Lower lobe of right lung (tissue), 2 donors: ENCODE measurements around the gene ST6GALNAC4. TPM values are rescaled to one million over a fixed set of nuclear protein-coding genes. Genes with fewer than 3 reads are reported as not detected.

Source experiments
- ATAC-seq, 2 donors: fragments of 200-7000 bp; cut with Tn5 transposase; one replicate each; pipeline ENCODE4 v1.9.1; 2020 to 2022; ENCODE audit warnings: mild to moderate bottlenecking in 2 of 2, moderate library complexity in 2 of 2
- DNase-seq: peaks from one replicate; pipeline ENCODE4 v3.0.0-alpha.2; 2020
- H3K27ac ChIP-seq: fragments of 200-600 bp; one replicate; pipeline ENCODE4 v1.8.0; 2022
- H3K27me3 ChIP-seq: fragments of 200-600 bp; one replicate; pipeline ENCODE4 v1.8.0; 2022; ENCODE audit warnings: low read depth
- H3K36me3 ChIP-seq: fragments of 200-600 bp; one replicate; pipeline ENCODE4 v1.8.0; 2022; ENCODE audit warnings: mild to moderate bottlenecking
- H3K4me1 ChIP-seq: fragments of 200-600 bp; one replicate; pipeline ENCODE4 v1.8.0; 2022
- H3K4me3 ChIP-seq: fragments of 200-600 bp; one replicate; pipeline ENCODE4 v1.8.0; 2022; ENCODE audit warnings: mild to moderate bottlenecking
- H3K9me3 ChIP-seq: fragments of 200-600 bp; one replicate; pipeline ENCODE4 v1.8.0; 2022
- intact Hi-C: fragments of 100-400 bp; cut with DNase I; formaldehyde crosslinking; loops from one replicate; pipeline ENCODE4 v1.11.0; 2022
- total RNA-seq: library from RNA; stranded (reverse); fragmentation: NEBNext Ultra II Directional; extraction: Animal tissue kit (Norgen Biotek cat#: 25700); gene quantifications from one replicate; pipeline ENCODE4 v1.2.1, GENCODE V29; 2021
- TF ChIP-seq, protein P1 (sequence below): fragments of 200-600 bp; IDR thresholded peaks from one replicate; pipeline ENCODE4 v1.8.0; 2022; ENCODE audit warnings: antibody characterized with exemption, mild to moderate bottlenecking
- donor health status: DM: no; HTN: yes; CAD: no; lungs with severe emphysema.

Gene ST6GALNAC4
- total RNA-seq, 1 donor from 2014 or later: 45.6 TPM

DNA sequence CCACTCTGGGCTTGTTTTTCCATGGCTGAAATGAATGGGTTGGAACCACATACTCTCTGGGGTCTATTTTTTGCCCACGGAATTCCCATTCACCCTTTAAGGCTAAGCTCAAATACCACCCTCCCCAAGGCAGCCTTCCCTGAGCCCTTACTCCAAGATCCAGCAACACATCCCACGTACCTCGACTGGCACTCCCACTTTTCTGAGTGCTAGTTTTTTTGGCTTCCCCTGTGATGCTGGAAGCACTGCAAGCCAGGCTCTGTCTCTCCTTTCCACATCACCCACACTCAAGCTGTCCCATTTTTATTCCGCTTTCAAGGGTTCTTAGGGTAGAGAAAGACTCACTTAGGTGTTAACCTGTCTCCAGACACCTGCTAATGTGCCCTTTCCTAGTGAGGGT, 23.4 kb downstream of the ST6GALNAC4 start:
- Histone ChIP-seq H3K9me3 (no peaks in the 10 kb centered on the region), H3K4me1 (peaks cover 22% of the 10 kb centered on the region), H3K36me3 (peaks cover 77% of the 10 kb centered on the region), H3K4me3 (no peak overlapping the region), H3K27me3 (no peaks in the 10 kb centered on the region), H3K27ac (no peak overlapping the region)
- TF ChIP-seq, protein P1, sequence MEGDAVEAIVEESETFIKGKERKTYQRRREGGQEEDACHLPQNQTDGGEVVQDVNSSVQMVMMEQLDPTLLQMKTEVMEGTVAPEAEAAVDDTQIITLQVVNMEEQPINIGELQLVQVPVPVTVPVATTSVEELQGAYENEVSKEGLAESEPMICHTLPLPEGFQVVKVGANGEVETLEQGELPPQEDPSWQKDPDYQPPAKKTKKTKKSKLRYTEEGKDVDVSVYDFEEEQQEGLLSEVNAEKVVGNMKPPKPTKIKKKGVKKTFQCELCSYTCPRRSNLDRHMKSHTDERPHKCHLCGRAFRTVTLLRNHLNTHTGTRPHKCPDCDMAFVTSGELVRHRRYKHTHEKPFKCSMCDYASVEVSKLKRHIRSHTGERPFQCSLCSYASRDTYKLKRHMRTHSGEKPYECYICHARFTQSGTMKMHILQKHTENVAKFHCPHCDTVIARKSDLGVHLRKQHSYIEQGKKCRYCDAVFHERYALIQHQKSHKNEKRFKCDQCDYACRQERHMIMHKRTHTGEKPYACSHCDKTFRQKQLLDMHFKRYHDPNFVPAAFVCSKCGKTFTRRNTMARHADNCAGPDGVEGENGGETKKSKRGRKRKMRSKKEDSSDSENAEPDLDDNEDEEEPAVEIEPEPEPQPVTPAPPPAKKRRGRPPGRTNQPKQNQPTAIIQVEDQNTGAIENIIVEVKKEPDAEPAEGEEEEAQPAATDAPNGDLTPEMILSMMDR: no peak
- DNase-seq (no peak), ATAC-seq (no peak)
- intact Hi-C loops: no loop called here

DNA sequence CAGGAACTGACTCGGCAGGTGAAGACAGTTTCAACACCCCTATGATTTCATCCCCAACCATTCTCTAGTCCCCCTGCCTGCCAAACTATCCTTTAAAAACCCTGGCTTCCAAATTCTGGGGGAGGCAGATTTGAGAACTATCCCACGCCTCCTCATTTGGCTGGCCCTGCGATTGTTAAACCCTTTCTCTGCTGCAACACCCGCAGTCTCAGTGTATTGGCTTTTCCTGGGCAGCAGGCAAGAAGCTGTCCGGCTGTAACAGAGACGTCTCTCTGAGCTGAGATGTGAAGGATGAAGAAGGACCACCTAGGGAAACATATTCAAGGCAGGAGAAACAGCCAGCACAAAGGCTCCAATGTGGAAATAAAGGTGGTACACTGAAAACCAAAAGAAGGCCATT, 24.0 kb downstream of the ST6GALNAC4 start:
- H3K27ac ChIP-seq: no peak overlapping the region
- TF ChIP-seq, protein P1: no peak
- intact Hi-C loops: no loop called here

DNA sequence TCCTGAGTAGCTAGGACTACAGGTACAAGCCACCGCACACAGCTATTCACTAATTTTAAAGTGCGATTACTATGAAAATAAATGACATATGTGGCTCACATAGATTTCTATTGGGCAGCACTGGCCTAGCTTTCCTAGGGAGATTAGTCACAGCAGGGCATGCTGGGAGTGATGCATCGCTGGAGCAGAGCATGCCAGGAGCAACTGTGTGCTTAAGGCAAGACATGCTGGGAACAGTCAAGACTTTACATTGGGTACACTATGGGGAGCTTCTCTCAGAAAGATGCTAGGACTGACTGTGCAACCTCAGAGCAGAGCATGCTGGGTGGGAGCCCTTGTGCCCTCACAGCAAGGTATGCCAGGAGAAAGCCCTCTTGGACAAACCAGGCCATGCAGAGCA, 26.8 kb downstream of the ST6GALNAC4 start:
- ATAC-seq (no peak), DNase-seq (no peak)
- Histone ChIP-seq H3K9me3 (no peaks in the 10 kb centered on the region), H3K27me3 (no peaks in the 10 kb centered on the region), H3K36me3 (peaks cover 96% of the 10 kb centered on the region), H3K4me3 (no peak overlapping the region), H3K27ac (no peak overlapping the region), H3K4me1 (peaks cover under 1% of the 10 kb centered on the region)
- intact Hi-C loops: no loop called here
- TF ChIP-seq, protein P1: no peak

More for the DNA sequence above, 24.0 kb downstream of the ST6GALNAC4 start:
- Histone ChIP-seq H3K4me1 (peaks cover 17% of the 10 kb centered on the region), H3K27me3 (no peaks in the 10 kb centered on the region), H3K9me3 (no peaks in the 10 kb centered on the region), H3K4me3 (no peak overlapping the region), H3K36me3 (peaks cover 83% of the 10 kb centered on the region)
- no peak for DNase-seq
- no peak for ATAC-seq

DNA sequence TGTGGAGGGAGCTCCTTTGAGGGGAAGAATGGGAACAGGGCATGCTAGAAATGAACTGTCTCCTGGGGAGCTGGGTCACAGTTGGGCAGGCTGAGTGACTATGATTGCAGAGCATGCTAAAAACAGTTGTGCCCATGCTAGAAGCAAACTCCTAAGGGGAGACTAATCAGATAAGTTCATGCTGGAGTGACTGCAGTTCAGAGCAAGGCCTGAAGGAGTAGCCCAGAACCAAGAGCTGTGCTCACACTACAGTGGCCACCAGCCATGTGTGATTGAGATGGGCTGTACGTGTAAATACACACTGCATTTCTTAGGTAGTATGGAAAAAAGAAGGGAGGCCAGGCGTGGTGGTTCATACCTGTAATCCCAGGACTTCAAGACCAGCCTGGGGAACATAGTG, 29.0 kb downstream of the ST6GALNAC4 start:
- TF ChIP-seq, protein P1: no peak
- Histone ChIP-seq H3K9me3 (no peaks in the 10 kb centered on the region), H3K27ac (no peak overlapping the region), H3K4me1 (peaks cover 8% of the 10 kb centered on the region), H3K4me3 (no peak overlapping the region), H3K36me3 (peaks cover 79% of the 10 kb centered on the region), H3K27me3 (no peaks in the 10 kb centered on the region)
- intact Hi-C loops: no loop called here
- no peak for ATAC-seq
- DNase-seq: no peak

DNA sequence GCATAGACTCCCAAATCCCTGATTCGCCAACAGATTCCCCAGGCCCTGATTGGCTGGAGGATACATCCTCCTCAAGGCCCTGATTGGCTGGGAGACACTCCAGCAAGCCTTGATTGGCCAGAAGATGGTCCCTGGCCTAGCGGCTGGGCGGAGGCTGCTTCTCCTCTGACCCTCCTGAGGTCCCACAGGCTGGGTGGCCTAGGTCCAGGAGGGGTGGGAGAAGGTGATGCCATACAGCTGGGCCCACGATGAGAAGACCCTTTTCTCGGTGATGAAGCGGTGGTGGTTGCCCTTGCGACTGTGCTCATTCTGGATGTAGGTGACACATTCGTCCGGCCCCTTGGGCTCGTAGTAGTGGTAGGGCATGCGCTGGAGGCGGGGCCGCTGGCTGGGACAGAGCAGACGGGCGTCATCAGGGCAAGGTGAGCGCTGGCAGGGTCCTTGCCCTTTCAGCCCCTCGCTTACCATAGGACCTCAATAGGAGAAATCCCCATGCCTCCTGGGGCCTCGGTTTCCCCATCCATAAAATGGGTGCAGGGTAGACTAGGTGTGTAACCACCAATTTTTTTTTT, 30.4 kb downstream of the ST6GALNAC4 start:
- Histone ChIP-seq H3K27ac (no peak overlapping the region), H3K9me3 (no peaks in the 10 kb centered on the region), H3K27me3 (no peaks in the 10 kb centered on the region), H3K36me3 (peaks cover 68% of the 10 kb centered on the region), H3K4me1 (peaks cover 8% of the 10 kb centered on the region), H3K4me3 (no peak overlapping the region)
- no peak for ATAC-seq
- intact Hi-C loops: no loop called here
- no peak for DNase-seq
- TF ChIP-seq, protein P1: no peak
